Activated B cell treated with CpG ODN at 0.5 μM for 24 hours (primary cell): Measurements from ENCODE around the gene TM9SF4. TPM values are rescaled to one million over a fixed set of nuclear protein-coding genes. Genes with fewer than 3 reads are reported as not detected.
A peak's percentile ranks its signal among the peaks of the same experiment; 100 is the strongest.

Experiments
- ATAC-seq: fragments of 200-7000 bp; cut with Tn5 transposase; one replicate; pipeline ENCODE4 v1.10.0; 2021; ENCODE audit warnings: low read depth, mild to moderate bottlenecking, moderate library complexity
- CTCF ChIA-PET: fragments of 350-600 bp; sonication (Branson Sonifier 250); formaldehyde crosslinking; loops from one replicate; lab custom pipeline; 2021; ENCODE audit warnings: antibody characterized with exemption; lab: Charles Lee
- POLR2A ChIA-PET: fragments of 350-600 bp; sonication (Branson Sonifier 250); formaldehyde crosslinking; loops from one replicate; lab custom pipeline; 2021; ENCODE audit warnings: antibody characterized with exemption; lab: Charles Lee
- DNase-seq: peaks from one replicate; pipeline ENCODE4 v3.0.0; 2022
- H3K27ac Mint-ChIP-seq: one replicate; pipeline ENCODE4 v1.8.0; 2020; ENCODE audit warnings: mixed read lengths
- H3K27me3 Mint-ChIP-seq: one replicate; pipeline ENCODE4 v1.8.0; 2021; ENCODE audit warnings: mixed read lengths
- H3K36me3 Mint-ChIP-seq: one replicate; pipeline ENCODE4 v1.8.0; 2021; ENCODE audit warnings: low read depth, mixed read lengths
- H3K4me1 Mint-ChIP-seq: one replicate; pipeline ENCODE4 v1.8.0; 2021; ENCODE audit warnings: mixed read lengths
- H3K4me3 Mint-ChIP-seq: one replicate; pipeline ENCODE4 v1.8.0; 2020; ENCODE audit warnings: mild to moderate bottlenecking, mixed read lengths
- H3K9me3 Mint-ChIP-seq: one replicate; pipeline ENCODE4 v1.8.0; 2020; ENCODE audit warnings: mixed read lengths
- CTCF ChIP-seq: fragments of 200-600 bp; IDR thresholded peaks from one replicate; pipeline ENCODE4 v1.8.0; 2022; ENCODE audit warnings: antibody characterized with exemption, mild to moderate bottlenecking
- intact Hi-C: fragments of 100-400 bp; cut with micrococcal nuclease; formaldehyde crosslinking; loops from one replicate; pipeline ENCODE4 v1.15.1; 2024
- total RNA-seq: library from RNA; stranded (reverse); gene quantifications from 2 replicates; pipeline ENCODE4 v1.2.3, GENCODE V29; 2022

Gene TM9SF4
- total RNA-seq, 1 donor from 2014 or later: 48.1 TPM

- DNase-seq (no peak), ATAC-seq (no peak)
- ChIA-PET POLR2A (interaction anchor here (0.6 to 4.6 kb wide), 6 partner anchors 15 to 35 kb away, joined by 5 to 33 read pairs (median 8); partner anchors contain the start of gene HCK), CTCF (interaction anchor here (1.2 kb wide), 1 partner anchor 23 kb away, joined by 3 read pairs; no protein-coding TSS in a partner anchor)
- H3K36me3 Mint-ChIP-seq: peaks cover 63% of the 10 kb centered on the region
- H3K9me3 Mint-ChIP-seq: no peaks in the 10 kb centered on the region
- no peak overlapping the region for H3K4me3 Mint-ChIP-seq
- H3K27ac Mint-ChIP-seq: peak overlapping the region; percentile 21
- no peaks in the 10 kb centered on the region for H3K27me3 Mint-ChIP-seq
- intact Hi-C loops: no loop called here
- peaks cover 52% of the 10 kb centered on the region for H3K4me1 Mint-ChIP-seq
- TF ChIP-seq CTCF: no peak
These were observed 42.2 kb upstream of the TM9SF4 start for GRCh38 chr20:32067234-32067821.

- TF ChIP-seq CTCF: no peak
These were observed 41.3 kb upstream of the TM9SF4 start for GRCh38 chr20:32068174-32068573.

GRCh38 chr20:32069711-32070110 is 39.8 kb upstream of the TM9SF4 start:
- Mint-ChIP-seq H3K27me3 (no peaks in the 10 kb centered on the region), H3K9me3 (no peaks in the 10 kb centered on the region), H3K36me3 (peaks cover 73% of the 10 kb centered on the region), H3K4me3 (no peak overlapping the region), H3K4me1 (peaks cover 40% of the 10 kb centered on the region), H3K27ac (no peak overlapping the region)
- DNase-seq (no peak), ATAC-seq (no peak)
- no peak for TF ChIP-seq CTCF
- ChIA-PET CTCF (no interaction called here), POLR2A (interaction anchor here (4.6 kb wide), 1 partner anchor 17 kb away, joined by 33 read pairs; the partner anchor contains the start of gene HCK)
- intact Hi-C loops: loop anchor here (2.0 kb wide), 1 partner anchor 17 kb away; the partner anchor contains the start of gene HCK

More at GRCh38 chr20:32068174-32068573, 41.3 kb upstream of the TM9SF4 start:
- H3K27ac Mint-ChIP-seq: peak overlapping the region; percentile 35
- CTCF ChIA-PET: interaction anchor here (1.2 kb wide), 1 partner anchor 22 kb away, joined by 3 read pairs; no protein-coding TSS in a partner anchor
- H3K4me3 Mint-ChIP-seq: no peak overlapping the region
- peaks cover 65% of the 10 kb centered on the region for H3K36me3 Mint-ChIP-seq
- DNase-seq (no peak), ATAC-seq (no peak)
- no peaks in the 10 kb centered on the region for H3K9me3 Mint-ChIP-seq
- intact Hi-C loops: loop anchor here (2.0 kb wide), 1 partner anchor 15 kb away; the partner anchor contains the start of gene HCK
- H3K4me1 Mint-ChIP-seq: peaks cover 44% of the 10 kb centered on the region
- H3K27me3 Mint-ChIP-seq: no peaks in the 10 kb centered on the region
- POLR2A ChIA-PET: interaction anchor here (1.4 to 4.6 kb wide), 2 partner anchors 15 to 27 kb away, joined by 6 to 33 read pairs; partner anchors contain the start of gene HCK

- H3K4me1 Mint-ChIP-seq: peaks cover 40% of the 10 kb centered on the region
- H3K9me3 Mint-ChIP-seq: no peaks in the 10 kb centered on the region
- peak overlapping the region; percentile 11 for H3K4me3 Mint-ChIP-seq
- H3K36me3 Mint-ChIP-seq: peaks cover 75% of the 10 kb centered on the region
- no peaks in the 10 kb centered on the region for H3K27me3 Mint-ChIP-seq
- CTCF ChIA-PET: no interaction called here
- intact Hi-C loops: no loop called here
- POLR2A ChIA-PET: no interaction called here
- DNase-seq: no peak
- H3K27ac Mint-ChIP-seq: peak overlapping the region; percentile 15
- ATAC-seq: no peak
- TF ChIP-seq CTCF: no peak
These were observed 39.2 kb upstream of the TM9SF4 start for GRCh38 chr20:32070282-32070681.

- intact Hi-C loops: no loop called here
- Mint-ChIP-seq H3K36me3 (peaks cover 76% of the 10 kb centered on the region), H3K27ac (peak overlapping the region; percentile 15), H3K9me3 (no peaks in the 10 kb centered on the region), H3K4me3 (no peak overlapping the region), H3K27me3 (no peaks in the 10 kb centered on the region), H3K4me1 (peaks cover 40% of the 10 kb centered on the region)
- TF ChIP-seq CTCF: no peak
- ChIA-PET POLR2A (interaction anchor here (1.1 kb wide), 1 partner anchor 35 kb away, joined by 3 read pairs; no protein-coding TSS in a partner anchor), CTCF (interaction anchor here (0.8 to 1.9 kb wide), 2 partner anchors 20 to 35 kb away, joined by 3 to 5 read pairs; no protein-coding TSS in a partner anchor)
- ATAC-seq (no peak), DNase-seq (no peak)
These were observed 38.8 kb upstream of the TM9SF4 start for GRCh38 chr20:32070690-32071213.
